Measurements from ENCODE around the gene LRRN4. TPM values are rescaled to one million over a fixed set of nuclear protein-coding genes. Genes with fewer than 3 reads are reported as not detected.

The LRRN4 gene
- total RNA-seq, 1 donor from 2014 or later, result not detected

DNA sequence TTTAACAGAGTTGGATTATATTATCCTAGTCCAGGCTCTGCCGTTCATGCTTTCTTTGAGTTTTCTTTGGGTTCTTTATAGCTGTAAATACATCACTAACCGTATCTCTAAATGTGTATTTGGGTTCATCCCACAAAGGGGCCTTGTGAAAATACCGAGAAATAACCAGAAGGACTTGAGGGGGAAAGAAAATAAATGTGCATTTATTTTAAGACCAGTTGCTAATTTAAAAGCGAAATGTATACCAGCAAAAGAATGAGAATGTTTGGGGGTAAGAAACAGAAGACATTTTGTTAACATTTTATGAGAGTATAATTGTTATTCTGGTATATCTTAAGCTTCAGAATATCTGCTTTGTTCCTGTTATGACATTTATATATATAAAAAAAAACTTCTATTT, 38.9 kb downstream of the LRRN4 start:
- no peaks in the 10 kb centered on the region for H3K4me1 Mint-ChIP-seq
- CTCF ChIA-PET, result no interaction called here
- no peaks in the 10 kb centered on the region for H3K9me3 Mint-ChIP-seq
- intact Hi-C loops (cut with micrococcal nuclease), result no loop called here
- no peak for ATAC-seq (ENCODE audit: low read depth)
- POLR2A ChIA-PET, result interaction anchor here (0.6 kb wide), 1 partner anchor 491 kb away, joined by 4 read pairs; no protein-coding TSS in a partner anchor
- peaks cover 78% of the 10 kb centered on the region for H3K36me3 Mint-ChIP-seq (ENCODE audit: low read depth)
- TF ChIP-seq, protein P1, sequence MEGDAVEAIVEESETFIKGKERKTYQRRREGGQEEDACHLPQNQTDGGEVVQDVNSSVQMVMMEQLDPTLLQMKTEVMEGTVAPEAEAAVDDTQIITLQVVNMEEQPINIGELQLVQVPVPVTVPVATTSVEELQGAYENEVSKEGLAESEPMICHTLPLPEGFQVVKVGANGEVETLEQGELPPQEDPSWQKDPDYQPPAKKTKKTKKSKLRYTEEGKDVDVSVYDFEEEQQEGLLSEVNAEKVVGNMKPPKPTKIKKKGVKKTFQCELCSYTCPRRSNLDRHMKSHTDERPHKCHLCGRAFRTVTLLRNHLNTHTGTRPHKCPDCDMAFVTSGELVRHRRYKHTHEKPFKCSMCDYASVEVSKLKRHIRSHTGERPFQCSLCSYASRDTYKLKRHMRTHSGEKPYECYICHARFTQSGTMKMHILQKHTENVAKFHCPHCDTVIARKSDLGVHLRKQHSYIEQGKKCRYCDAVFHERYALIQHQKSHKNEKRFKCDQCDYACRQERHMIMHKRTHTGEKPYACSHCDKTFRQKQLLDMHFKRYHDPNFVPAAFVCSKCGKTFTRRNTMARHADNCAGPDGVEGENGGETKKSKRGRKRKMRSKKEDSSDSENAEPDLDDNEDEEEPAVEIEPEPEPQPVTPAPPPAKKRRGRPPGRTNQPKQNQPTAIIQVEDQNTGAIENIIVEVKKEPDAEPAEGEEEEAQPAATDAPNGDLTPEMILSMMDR (IDR thresholded peaks at IDR 0.05), result no peak
- no peak overlapping the region for H3K27ac Mint-ChIP-seq
- DNase-seq, result no peak
- H3K4me3 Mint-ChIP-seq, result no peak overlapping the region
- no peaks in the 10 kb centered on the region for H3K27me3 Mint-ChIP-seq

DNA sequence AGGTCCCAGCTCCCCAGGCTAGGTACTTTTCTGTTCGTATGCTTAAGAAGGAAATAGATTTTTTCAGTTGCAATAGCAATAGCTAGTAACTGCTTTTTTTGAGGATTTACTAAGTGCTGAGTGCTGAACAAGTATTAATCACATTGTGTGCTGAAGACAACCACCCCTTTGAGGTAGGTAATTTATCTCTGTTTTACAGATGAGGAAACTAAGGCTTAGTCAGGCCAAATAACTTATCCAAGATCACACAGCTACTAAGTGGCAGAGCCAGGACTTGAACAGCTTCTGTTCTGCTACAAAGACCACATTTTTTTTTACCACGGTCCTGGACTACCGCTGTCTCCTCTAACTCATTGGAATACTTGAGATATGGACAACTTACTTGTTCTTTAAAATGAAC, 39.8 kb downstream of the LRRN4 start:
- H3K27me3 Mint-ChIP-seq, result no peaks in the 10 kb centered on the region
- no peak overlapping the region for H3K4me3 Mint-ChIP-seq
- no peaks in the 10 kb centered on the region for H3K4me1 Mint-ChIP-seq
- no peak overlapping the region for H3K27ac Mint-ChIP-seq
- no peak for DNase-seq
- ATAC-seq (ENCODE audit: low read depth), result no peak
- no peaks in the 10 kb centered on the region for H3K9me3 Mint-ChIP-seq
- POLR2A ChIA-PET, result no interaction called here
- CTCF ChIA-PET, result no interaction called here
- intact Hi-C loops (cut with micrococcal nuclease), result no loop called here
- TF ChIP-seq, protein P1 (IDR thresholded peaks at IDR 0.05), result no peak
- peaks cover 78% of the 10 kb centered on the region for H3K36me3 Mint-ChIP-seq (ENCODE audit: low read depth)

DNA sequence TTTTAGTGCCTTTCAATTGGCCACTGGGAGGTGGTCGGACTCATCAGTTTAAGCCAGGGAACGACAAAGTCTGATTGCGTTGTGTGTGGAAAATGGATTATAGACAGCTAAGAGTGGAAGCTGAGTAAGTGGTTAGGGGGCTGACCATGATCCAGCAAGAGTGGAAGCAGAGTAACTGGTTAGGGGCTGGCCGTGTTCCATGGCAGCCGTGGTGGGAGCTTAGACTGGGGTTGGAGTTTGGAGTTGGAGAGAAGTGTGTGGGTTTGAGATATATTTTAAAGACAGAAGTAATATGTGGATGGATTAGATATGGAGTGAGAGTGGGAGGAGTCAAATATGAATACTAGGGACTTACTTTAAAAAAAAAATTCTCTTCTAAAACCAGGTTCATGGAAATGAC, 41.7 kb downstream of the LRRN4 start:
- DNase-seq (no peak), ATAC-seq (ENCODE audit: low read depth) (no peak)
- intact Hi-C loops (cut with micrococcal nuclease), result no loop called here
- Mint-ChIP-seq H3K27me3 (no peaks in the 10 kb centered on the region), H3K27ac (no peak overlapping the region), H3K36me3 (ENCODE audit: low read depth) (peaks cover 63% of the 10 kb centered on the region), H3K9me3 (no peaks in the 10 kb centered on the region), H3K4me1 (peaks cover 17% of the 10 kb centered on the region), H3K4me3 (no peak overlapping the region)
- TF ChIP-seq, protein P1 (IDR thresholded peaks at IDR 0.05), result no peak
- ChIA-PET POLR2A (no interaction called here), CTCF (no interaction called here)

DNA sequence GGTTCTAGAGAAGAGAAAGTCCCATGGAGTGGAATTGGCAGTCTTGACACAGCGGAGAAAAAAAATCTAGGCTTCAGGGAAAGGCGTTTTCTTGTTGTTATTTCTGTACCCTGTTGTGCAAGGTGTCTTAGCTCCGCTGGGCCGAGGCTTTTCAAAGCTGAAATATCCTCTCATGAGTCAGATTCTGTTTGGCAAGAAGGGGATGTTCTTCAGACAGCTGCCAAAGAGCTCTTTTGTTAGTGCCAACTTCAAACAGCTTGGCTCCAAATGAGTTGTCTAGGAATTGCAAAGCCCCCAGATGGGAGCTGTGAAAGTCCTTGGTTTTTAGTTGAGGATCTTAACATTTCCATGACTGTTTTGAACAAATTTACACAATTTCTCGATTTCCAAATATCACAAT, 45.6 kb downstream of the LRRN4 start:
- DNase-seq (no peak), ATAC-seq (ENCODE audit: low read depth) (no peak)
- Mint-ChIP-seq H3K27ac (no peak overlapping the region), H3K4me3 (no peak overlapping the region), H3K27me3 (no peaks in the 10 kb centered on the region), H3K36me3 (ENCODE audit: low read depth) (peaks cover 34% of the 10 kb centered on the region), H3K9me3 (no peaks in the 10 kb centered on the region), H3K4me1 (peaks cover 24% of the 10 kb centered on the region)
- POLR2A ChIA-PET, result no interaction called here
- CTCF ChIA-PET, result interaction anchor here (1.1 kb wide), 1 partner anchor 480 kb away, joined by 3 read pairs; no protein-coding TSS in a partner anchor
- intact Hi-C loops (cut with micrococcal nuclease), result no loop called here
- TF ChIP-seq, protein P1 (IDR thresholded peaks at IDR 0.05), result no peak

DNA sequence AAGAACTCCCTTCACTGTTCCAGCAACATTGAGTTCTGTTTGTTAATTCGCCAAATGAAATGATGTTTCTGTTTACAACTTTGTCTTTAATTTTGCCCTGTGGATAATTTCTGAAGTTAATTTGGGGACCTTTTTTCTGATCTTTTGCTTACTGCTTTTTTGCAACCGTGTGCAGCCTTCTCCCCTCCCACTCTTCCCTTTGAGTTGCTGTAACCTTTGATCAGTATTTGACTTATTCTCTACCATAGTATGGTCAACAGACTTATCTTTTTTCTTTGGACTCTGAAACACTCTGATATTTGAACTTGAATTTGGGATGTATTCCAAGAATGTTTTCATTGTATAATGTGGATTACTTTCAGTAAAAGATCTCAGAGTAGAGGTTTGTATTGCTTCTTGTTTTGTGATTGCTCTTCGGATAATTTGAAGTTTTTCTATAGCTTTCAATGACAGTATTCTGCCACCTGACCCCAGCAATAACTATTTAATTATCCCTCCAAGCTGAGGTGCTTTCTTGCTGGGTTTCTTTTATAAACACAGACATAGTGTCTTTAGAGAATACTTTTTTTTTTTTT, 46.2 kb downstream of the LRRN4 start:
- POLR2A ChIA-PET, result interaction anchor here (0.8 kb wide), 1 partner anchor 60 kb away, joined by 3 read pairs; no protein-coding TSS in a partner anchor

More for the DNA sequence above, 46.2 kb downstream of the LRRN4 start:
- H3K36me3 Mint-ChIP-seq (ENCODE audit: low read depth), result peaks cover 30% of the 10 kb centered on the region
- peak overlapping the region; percentile 93 for H3K4me3 Mint-ChIP-seq
- TF ChIP-seq, protein P1 (IDR thresholded peaks at IDR 0.05), result no peak
- ATAC-seq (ENCODE audit: low read depth) (no peak), DNase-seq (no peak)
- H3K9me3 Mint-ChIP-seq, result no peaks in the 10 kb centered on the region
- peaks cover 24% of the 10 kb centered on the region for H3K4me1 Mint-ChIP-seq
- CTCF ChIA-PET, result interaction anchor here (1.1 kb wide), 1 partner anchor 479 kb away, joined by 3 read pairs; no protein-coding TSS in a partner anchor
- H3K27ac Mint-ChIP-seq, result peak overlapping the region; percentile 26
- no peaks in the 10 kb centered on the region for H3K27me3 Mint-ChIP-seq
- intact Hi-C loops (cut with micrococcal nuclease), result no loop called here
